Endometrial microvascular endothelial cells (primary cell): ENCODE measurements around the gene AUNIP. TPM values are rescaled to one million over a fixed set of nuclear protein-coding genes. Genes with fewer than 3 reads are reported as not detected.

Experiments used
- in situ Hi-C: cut with HindIII; loops from 2 replicates; pipeline ENCODE4 v1.10.0; 2017; ENCODE audit warnings: low sequenced_read_pairs, low pct_unique_long_range_greater_than_20kb; ENCODE audit errors: inconsistent ontology term
- total RNA-seq: library from RNA; depleted of rRNA; stranded (reverse); fragments of >200 nt; gene quantifications from one replicate; pipeline ENCODE4 v1.2.3, GENCODE V29; 2015; ENCODE audit errors: inconsistent ontology term

AUNIP gene
- total RNA-seq: 1.6 TPM

DNA sequence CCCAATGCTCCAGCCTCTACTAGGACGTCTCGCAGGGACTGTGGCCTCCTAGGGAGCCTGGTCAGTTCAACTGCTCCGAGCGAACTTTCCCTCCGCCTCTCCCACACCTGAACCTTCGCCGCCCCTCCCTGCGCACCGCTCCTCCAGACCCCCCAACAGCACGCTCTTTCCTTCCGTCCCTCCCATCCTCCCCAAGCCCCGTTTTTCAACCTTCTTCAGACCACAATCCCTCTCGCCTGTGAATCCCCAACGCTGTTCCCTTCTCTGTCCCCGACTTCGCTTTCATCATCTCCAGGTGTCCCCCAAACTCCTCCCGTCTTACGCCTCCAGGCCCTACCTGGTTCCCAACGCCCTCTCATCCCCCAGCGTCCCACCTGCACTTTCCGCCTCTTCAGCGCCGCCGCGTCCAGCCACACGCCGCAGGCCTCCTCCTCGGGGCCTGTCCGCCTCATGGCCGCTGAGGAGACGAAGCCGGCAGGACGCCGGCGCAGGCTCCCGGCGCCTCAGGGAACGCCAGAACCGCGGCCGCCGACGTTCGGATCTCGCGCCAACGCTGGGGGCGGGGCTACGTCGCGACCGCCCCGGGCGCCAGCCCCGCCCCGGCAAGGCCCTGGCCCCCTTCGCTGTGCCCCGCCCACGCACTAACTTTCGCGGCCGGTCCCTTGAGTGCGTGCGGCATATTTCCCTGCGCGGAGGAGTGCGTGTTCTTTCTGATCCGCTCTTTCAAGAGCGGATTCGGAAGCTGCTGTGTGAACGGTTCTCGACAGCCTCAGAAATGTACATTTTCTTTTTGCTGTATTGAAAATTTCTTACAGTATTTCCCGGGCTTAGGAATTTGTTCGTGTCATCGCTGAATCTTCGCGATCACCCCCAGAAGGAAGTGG lies at the start of gene AUNIP:
AUNIP (minus strand) TSS at position 552 of the 884 bp plus-strand sequence; CDS start at position 452, 100 bp downstream.
- in situ Hi-C loops: no loop called here

DNA sequence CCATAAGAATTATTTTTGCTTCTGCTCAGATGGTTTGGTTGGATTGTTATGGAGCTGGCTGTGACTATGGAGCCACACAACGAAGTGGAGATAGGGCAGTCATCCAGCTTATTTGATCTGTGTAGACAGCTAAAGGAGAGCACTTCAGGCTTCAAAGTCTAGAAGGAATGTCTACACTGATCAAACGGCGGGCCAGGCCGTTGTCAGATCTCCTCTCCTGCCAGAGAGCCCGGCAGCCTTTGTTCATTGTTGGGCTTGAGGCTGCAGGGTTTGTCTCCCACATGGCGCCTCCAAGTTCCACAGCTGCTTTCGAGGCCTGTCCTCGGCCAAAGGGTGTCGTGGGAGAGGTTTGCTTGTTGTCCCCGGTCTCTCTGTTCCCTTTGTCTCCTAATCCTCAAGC lies 49.8 kb upstream of the AUNIP start:
- in situ Hi-C loops: no loop called here

DNA sequence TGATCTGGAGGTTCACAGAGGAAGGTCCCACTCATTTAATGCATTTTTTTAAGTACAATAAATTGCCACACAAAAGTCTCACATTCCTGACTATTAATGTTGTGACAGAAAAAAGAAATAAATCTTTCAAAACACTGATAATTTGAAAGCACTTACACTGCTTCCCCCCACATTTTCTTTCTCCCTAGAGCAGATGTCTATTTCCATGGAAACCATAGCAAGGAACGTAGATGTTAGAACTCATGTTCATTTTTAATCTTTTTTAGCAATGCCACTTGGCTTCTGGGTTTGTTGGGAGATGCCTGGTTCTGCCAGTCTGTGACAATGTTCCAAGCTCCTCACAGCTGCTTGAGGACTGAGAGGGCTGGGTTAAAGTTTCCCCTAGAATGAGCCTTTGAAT lies 48.9 kb upstream of the AUNIP start:
- in situ Hi-C loops: no loop called here

DNA sequence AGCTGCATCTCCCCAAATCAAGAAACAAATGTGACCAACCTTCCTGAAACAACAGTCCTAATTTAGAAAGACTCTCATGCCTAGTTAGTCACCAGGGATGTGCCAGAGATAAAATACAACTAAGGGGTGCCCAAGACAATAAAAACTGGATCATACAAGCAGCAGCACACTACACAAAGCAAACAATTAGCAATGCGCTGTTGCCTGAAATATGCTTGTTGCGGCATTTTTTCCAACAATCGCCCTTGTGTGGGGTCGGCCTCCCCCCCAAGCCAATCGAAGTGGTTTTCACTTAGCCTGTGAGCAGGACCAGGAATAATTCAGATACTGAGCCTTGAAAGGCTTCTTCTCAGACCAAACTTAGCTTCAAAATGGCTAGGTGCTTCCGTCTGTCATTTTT lies 48.3 kb upstream of the AUNIP start:
- in situ Hi-C loops: no loop called here

- in situ Hi-C loops: no loop called here
These were observed 47.5 kb upstream of the AUNIP start for GRCh38 chr1:25906644-25907300.

DNA sequence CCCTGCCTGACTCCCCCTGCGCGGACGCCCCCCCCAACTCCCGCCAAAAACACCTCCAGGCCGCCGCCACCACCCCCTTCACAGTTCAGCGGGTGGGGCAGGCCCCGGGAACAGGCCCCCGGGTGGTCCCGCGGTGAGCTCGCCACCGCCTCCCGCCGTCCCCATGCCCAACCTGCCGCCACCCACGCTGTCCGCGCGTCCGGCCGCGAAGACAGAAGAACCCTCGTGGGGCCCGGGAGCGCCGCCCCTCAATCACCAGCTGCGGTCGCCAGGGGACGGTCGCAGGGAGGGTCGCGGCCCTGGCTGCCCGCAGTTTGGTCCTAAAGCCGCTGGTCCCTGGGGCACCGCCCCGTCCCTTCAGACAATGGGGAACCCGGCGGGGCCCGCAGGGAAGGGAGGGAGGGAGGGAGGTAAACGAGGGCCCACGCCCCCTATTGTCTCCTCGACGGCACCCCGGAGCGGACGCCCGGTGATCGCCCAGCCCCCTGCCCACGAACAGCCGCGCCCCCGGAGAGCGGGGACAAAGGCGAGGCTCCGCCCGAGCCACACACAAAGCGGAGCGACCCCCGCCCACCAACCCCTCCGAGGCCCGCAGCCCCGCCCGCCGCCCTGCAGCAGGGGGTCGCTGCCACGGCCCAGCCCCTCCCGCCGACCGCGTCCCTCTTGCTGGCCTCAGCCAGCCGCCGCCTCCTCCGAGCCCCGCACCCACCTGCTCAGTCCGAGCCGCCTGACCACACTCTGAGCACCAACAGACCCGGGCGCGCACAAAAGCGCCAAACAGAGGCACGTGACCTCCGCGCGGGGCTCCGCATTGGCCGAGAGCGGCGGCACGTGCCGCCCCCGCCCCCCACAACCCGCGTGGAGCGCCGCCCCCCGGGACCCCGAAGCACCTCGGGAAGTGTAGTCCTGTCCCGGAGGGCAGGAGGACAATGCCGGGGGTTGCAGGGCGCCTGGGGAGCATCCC lies 46.7 kb upstream of the AUNIP start, which contains the start of gene STMN1:
STMN1 (minus strand) TSS at position 740 of the 964 bp plus-strand sequence. CDS start 1,743 bp downstream, outside the sequence.
- in situ Hi-C loops: no loop called here

GRCh38 chr1:25904943-25905679 lies 45.9 kb upstream of the AUNIP start:
- in situ Hi-C loops: no loop called here

GRCh38 chr1:25903986-25904385 lies 44.7 kb upstream of the AUNIP start:
- in situ Hi-C loops: no loop called here

GRCh38 chr1:25902462-25902861 lies 43.2 kb upstream of the AUNIP start:
- in situ Hi-C loops: no loop called here

- in situ Hi-C loops: no loop called here
These were observed 41.0 kb upstream of the AUNIP start for GRCh38 chr1:25900219-25900618.

GRCh38 chr1:25899792-25900191 lies 40.5 kb upstream of the AUNIP start:
- in situ Hi-C loops: loop anchor here (10.0 kb wide), 1 partner anchor 95 kb away; the partner anchor contains the start of gene PAFAH2

GRCh38 chr1:25898223-25899015 lies 39.2 kb upstream of the AUNIP start:
- in situ Hi-C loops: loop anchor here (10.0 kb wide), 1 partner anchor 96 kb away; the partner anchor contains the start of gene PAFAH2

DNA sequence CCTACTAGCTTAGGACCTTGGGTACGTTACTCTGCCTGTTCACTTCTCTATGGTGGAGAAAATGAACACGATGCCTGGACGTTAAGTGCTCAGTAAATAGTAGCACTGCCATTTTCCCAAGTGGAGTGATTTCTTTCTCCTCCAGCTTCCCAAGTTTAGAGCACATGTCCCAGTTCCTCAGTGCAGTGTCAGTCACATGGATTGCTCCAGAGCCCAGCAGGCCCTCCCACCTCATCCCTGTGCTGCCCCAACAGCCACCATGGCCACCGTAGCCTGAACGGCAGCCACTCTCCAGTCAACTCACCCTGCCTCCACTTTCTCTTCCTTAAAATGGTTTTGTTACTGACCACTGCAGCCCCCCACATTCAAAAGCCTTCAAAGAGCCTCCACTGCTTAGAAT lies 38.5 kb upstream of the AUNIP start:
- in situ Hi-C loops: loop anchor here (10.0 kb wide), 1 partner anchor 97 kb away; the partner anchor contains the start of gene PAFAH2

GRCh38 chr1:25896266-25896665 lies 37.0 kb upstream of the AUNIP start:
- in situ Hi-C loops: loop anchor here (10.0 kb wide), 1 partner anchor 99 kb away; the partner anchor contains the start of gene PAFAH2

- in situ Hi-C loops: loop anchor here (10.0 kb wide), 1 partner anchor 99 kb away; the partner anchor contains the start of gene PAFAH2
These were observed 36.2 kb upstream of the AUNIP start for GRCh38 chr1:25895365-25895990.

DNA sequence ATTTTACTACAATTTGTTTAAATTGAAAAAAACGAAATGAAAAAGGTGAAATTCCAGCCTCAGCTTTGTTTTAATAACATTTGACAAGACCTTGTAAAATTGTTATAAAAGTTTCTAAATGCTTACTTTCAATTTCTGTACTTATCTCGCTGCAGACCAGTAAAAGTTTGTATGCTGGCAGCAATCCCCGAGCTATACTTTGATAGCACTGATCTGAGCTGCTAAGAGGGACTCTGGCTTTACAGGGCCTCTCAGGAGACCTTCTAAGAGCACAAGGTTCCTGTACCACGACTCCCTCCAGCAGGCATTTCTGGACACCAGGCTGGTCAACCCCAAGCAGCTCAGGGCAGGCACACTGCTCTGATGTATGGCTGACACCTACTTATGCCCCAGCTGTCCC lies 33.9 kb upstream of the AUNIP start:
- in situ Hi-C loops: loop anchor here (10.0 kb wide), 1 partner anchor 102 kb away; the partner anchor contains the start of gene PAFAH2

- in situ Hi-C loops: loop anchor here (10.0 kb wide), 1 partner anchor 103 kb away; the partner anchor contains the start of gene PAFAH2
These were observed 32.3 kb upstream of the AUNIP start for GRCh38 chr1:25891606-25892005.
